GM18858 (cell line): ENCODE results near the gene PRKAA1.
"Not testable (repeated sequence)": the region's sequence is repeated elsewhere in the genome, so short reads cannot be mapped to it uniquely, and the experiment has no call there.

Experiments
- ATAC-seq: cut with Tn5 transposase; IDR thresholded peaks from one replicate; pipeline ENCODE4 v1.9.1; 2021; ENCODE audit not compliant: unreplicated experiment

PRKAA1 gene

DNA sequence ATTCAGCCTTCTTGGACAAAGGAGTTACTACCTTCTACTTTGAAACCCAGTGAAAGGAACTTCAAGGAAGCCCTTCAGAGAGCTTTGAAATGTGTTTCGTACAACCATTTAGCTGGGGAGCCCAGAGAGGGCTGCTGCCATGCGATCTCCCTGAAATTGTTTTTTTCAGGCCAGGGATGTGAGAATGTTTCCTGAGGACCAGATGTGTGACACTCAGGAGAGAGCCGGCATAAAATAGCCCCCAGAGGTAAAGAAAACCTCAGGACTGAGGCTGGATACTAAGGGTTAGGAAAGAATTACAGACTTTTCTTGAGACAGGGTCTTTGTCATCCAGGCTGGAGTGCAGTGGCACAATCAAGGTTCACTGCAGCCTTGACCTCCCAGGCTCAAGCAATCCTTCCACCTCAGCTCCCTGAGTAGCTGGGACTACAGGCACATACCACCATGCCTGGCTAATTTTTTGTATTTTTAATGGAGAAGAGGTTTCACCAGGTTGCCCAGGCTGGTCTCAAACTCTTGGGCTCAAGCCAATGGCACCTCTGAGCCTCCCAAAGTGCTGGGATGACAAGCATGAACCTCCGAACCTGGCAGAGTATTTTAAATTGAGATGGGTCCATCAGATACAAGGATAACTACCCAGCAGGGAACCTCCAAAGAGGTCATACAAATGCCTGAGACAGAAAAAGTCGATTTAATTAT is 28.5 kb upstream of the PRKAA1 start:
- no peak for ATAC-seq

GRCh38 chr5:40825461-40826043 is 27.4 kb upstream of the PRKAA1 start:
- ATAC-seq = not testable (repeated sequence)

DNA sequence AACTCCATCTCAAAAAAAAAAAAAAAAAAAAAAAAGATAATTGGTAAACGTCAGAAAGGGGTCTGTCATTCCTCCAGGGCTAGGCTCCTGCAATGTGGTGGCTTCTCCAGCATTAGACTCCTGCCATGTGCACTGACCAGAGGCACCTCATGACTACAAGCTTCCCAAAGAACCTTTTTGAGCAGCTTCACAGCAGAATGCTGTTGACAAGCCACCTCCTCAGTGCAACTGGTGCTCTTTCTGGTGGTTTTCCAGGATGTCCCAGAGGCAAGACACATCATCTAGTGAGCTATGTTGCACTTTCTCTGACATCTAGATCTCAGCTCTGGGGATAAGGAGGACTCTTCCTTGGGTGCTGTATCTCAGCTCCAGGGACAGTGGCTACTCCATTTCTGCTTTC is 25.3 kb upstream of the PRKAA1 start:
- no peak for ATAC-seq

- no peak for ATAC-seq
Observed at GRCh38 chr5:40813698-40814281, 15.6 kb upstream of the PRKAA1 start.

DNA sequence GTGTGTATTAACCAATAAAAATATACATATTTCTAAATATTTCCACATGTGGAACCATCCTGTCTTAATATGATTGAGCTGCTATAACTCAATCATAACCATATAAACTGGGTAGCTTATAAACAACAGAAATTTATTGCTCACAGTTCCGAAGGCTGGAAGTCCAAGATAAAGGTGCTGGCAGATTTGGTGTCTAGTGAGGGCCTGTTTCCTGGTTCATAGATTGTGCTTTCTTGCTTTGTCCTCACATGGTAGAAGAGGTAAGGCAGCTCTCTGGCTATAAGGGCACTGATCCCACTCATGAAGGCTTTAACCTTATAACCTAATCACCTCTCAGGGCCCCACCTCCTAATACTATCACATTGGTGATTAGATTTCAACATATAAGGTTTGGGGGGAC is 14.0 kb upstream of the PRKAA1 start:
- no peak for ATAC-seq

- no peak for ATAC-seq
Observed at GRCh38 chr5:40801771-40802562, 3.8 kb upstream of the PRKAA1 start.

DNA sequence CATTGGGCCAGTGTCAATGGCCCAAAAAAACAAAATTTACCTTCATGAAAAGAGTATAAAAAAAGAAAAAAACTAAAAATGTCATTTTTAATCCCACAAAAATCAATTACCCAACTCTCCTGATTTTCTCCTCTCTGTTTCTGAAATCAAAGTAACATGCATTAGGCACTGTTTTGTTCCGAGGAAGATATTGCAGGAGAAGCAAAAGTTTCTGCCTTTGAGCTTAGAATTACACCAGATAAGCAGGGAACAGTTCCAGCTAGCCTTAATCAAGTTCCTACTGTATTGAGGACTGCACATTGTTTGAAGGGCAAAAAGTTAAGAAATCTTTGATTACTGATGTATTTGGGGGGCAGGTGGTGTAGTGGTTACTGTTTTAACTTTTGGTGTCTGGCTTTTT is 1.1 kb upstream of the PRKAA1 start:
- no peak for ATAC-seq

DNA sequence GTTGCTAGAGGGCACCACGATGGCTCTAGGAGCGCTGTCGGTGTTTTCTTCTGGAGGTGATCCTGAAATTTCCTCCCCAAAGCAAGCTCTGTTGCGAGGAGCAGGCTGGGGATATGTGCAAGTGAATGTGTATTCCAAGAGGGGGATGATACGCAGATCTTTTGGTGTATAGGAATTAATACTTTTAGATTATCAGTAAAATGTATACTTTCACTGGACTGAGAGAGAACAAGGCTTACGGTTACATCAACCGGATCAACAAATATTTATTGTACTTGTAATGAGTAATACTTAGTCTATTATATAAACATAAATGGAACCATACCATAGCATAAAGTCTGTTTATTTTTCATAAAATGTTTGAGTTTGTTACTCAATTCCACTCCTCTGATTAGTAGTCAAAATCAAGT is 632 bp upstream of the PRKAA1 start:
- no peak for ATAC-seq

- ATAC-seq = peak; percentile 27
Observed at GRCh38 chr5:40797273-40798011, 732 bp downstream of the PRKAA1 start.

- ATAC-seq = no peak
Observed at GRCh38 chr5:40796487-40796889, 1.7 kb downstream of the PRKAA1 start.

DNA sequence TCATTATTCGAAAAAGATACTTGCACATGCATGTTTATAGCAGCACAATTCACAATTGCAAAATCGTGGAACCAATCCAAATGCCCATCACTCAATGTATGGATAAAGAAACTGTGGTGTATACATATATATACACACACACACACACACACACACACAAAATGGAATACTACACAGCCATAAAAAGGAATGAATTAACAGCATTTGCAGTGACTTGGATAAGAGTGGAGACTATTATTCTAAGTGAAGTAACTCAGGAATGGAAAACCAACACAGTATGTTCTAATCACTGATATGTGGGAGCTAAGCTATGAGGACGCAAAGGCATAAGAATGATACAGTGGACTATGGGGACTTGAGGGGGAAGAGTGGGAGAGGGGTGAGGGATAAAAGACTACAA is 3.3 kb downstream of the PRKAA1 start:
- ATAC-seq = not testable (repeated sequence)

DNA sequence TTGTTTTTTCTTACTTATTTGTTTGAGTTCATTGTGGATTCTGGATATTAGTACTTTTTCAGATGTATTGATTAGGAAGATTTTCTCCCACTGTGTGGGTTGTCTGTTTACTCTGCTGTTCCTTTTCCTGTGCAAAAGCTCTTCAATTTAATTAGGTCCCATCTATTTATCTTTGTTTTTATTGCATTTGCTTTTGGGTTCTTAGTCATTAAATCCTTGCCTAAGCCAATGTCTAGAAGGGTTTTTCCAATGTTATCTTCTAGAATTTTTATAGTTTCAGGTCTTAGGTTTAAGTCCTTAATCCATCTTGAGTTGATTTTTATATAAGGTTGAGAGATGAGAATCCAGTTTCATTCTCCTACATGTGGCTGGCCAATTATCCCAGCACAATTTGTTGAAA is 3.8 kb downstream of the PRKAA1 start:
- ATAC-seq = not testable (repeated sequence)

DNA sequence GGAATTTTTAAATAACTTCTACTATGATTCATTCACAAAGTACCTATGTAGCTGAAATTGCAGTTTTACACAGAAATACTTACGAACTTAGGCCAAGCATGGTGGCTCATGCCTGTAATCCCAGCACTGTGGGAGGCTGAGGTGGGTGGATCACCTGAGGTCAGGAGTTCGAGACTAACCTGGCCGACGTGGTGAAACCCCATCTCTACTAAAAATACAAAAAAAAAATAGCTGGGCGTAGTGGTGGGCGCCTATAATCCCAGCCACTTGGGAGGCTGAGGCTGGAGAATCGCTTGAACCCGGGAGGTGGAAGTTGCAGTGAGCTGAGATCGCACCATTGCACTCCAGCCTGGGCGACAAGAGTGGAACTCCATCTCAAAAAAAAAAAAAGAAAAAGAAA is 5.5 kb downstream of the PRKAA1 start:
- ATAC-seq = not testable (repeated sequence)

DNA sequence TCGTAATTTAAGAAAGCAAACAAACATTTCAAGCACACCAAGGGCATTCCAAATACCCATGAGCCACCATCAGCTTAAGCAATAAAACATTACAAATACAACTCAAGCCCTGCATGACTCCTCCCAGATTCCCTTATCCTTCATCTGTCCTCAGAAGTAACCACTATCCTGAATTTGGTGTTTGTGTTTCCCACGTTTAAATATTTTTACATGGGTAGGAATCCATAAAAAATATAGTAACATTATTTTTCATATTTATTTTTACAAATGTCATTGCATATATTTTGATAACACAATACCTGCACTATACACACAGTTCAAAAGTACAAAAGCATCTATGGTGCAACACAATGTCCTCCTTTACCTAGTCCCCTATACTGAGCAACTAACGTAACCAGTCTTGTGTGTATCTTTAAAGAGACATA is 6.4 kb downstream of the PRKAA1 start:
- ATAC-seq = no peak

GRCh38 chr5:40790947-40791593 is 7.1 kb downstream of the PRKAA1 start:
- ATAC-seq = no peak

GRCh38 chr5:40788941-40789340 is 9.2 kb downstream of the PRKAA1 start:
- not testable (repeated sequence) for ATAC-seq

- ATAC-seq = no peak
Observed at GRCh38 chr5:40787986-40788385, 10.2 kb downstream of the PRKAA1 start.

DNA sequence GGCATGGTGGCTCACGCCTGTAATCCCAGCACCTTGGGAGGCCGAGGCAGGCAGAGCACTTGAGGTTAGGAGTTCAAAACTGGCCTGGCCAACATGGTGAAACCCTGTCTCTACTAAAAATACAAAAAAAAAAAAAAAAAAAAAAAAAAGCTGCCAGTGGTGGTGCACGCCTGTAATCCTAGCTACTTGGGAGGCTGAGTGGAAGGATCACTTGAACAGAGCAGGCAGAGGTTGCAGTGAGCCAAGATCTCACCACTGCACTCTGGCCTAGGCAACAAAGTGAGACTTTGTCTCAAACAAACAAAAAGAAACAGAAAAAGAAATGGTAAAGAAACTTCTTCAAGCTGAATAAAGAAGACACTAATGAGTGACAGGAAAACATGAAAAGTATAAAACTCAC is 11.5 kb downstream of the PRKAA1 start:
- not testable (repeated sequence) for ATAC-seq

- no peak for ATAC-seq
Observed at GRCh38 chr5:40784916-40785315, 13.3 kb downstream of the PRKAA1 start.

GRCh38 chr5:40784027-40784653 is 14.0 kb downstream of the PRKAA1 start:
- no peak for ATAC-seq
